ENCODE results near the gene C1orf21.

Gene C1orf21

GRCh38 chr1:184387476-184388318 lies 868 bp downstream of the C1orf21 start:
- DNase-seq (ENCODE audit: low spot score), result peak; percentile 57

- DNase-seq (ENCODE audit: low spot score), result peak; percentile 13
These were observed 1.6 kb downstream of the C1orf21 start for GRCh38 chr1:184388319-184388889.

- peak; percentile 6 for DNase-seq (ENCODE audit: low spot score)
These were observed 2.1 kb downstream of the C1orf21 start for GRCh38 chr1:184388971-184389370.

GRCh38 chr1:184389446-184389845 lies 2.6 kb downstream of the C1orf21 start:
- no peak for DNase-seq (ENCODE audit: low spot score)

- DNase-seq (ENCODE audit: low spot score), result no peak
These were observed 4.1 kb downstream of the C1orf21 start for GRCh38 chr1:184390889-184391288.

GRCh38 chr1:184392067-184392466 lies 5.2 kb downstream of the C1orf21 start:
- DNase-seq (ENCODE audit: low spot score), result no peak

- DNase-seq (ENCODE audit: low spot score), result no peak
These were observed 6.1 kb downstream of the C1orf21 start for GRCh38 chr1:184392779-184393522.

GRCh38 chr1:184393962-184394361 lies 7.1 kb downstream of the C1orf21 start:
- DNase-seq (ENCODE audit: low spot score), result no peak

GRCh38 chr1:184395370-184395769 lies 8.5 kb downstream of the C1orf21 start:
- DNase-seq (ENCODE audit: low spot score), result no peak

GRCh38 chr1:184395937-184396480 lies 9.2 kb downstream of the C1orf21 start:
- DNase-seq (ENCODE audit: low spot score), result no peak

- no peak for DNase-seq (ENCODE audit: low spot score)
These were observed 12.5 kb downstream of the C1orf21 start for GRCh38 chr1:184399192-184399847.

GRCh38 chr1:184403961-184404726 lies 17.3 kb downstream of the C1orf21 start:
- no peak for DNase-seq (ENCODE audit: low spot score)

GRCh38 chr1:184404727-184405027 lies 17.8 kb downstream of the C1orf21 start:
- DNase-seq (ENCODE audit: low spot score), result no peak

- no peak for DNase-seq (ENCODE audit: low spot score)
These were observed 18.4 kb downstream of the C1orf21 start for GRCh38 chr1:184405094-184405800.

- no peak for DNase-seq (ENCODE audit: low spot score)
These were observed 18.9 kb downstream of the C1orf21 start for GRCh38 chr1:184405801-184406142.

GRCh38 chr1:184406479-184406878 lies 19.6 kb downstream of the C1orf21 start:
- DNase-seq (ENCODE audit: low spot score), result no peak

- no peak for DNase-seq (ENCODE audit: low spot score)
These were observed 21.1 kb downstream of the C1orf21 start for GRCh38 chr1:184407816-184408510.

- DNase-seq (ENCODE audit: low spot score), result no peak
These were observed 21.8 kb downstream of the C1orf21 start for GRCh38 chr1:184408580-184408979.

GRCh38 chr1:184409011-184409410 lies 22.2 kb downstream of the C1orf21 start:
- no peak for DNase-seq (ENCODE audit: low spot score)

- DNase-seq (ENCODE audit: low spot score), result no peak
These were observed 25.6 kb downstream of the C1orf21 start for GRCh38 chr1:184412472-184412871.
